A673 (cell line): ENCODE data around the gene RIC1. TPM values are rescaled to one million over a fixed set of nuclear protein-coding genes. Genes with fewer than 3 reads are reported as not detected.

ENCODE experiments used
- BruUV-seq: library from RNA; stranded (reverse); fragments of 400-500 nt; replicated peaks from 2 replicates; lab custom pipeline; 2021; lab: Mats Ljungman, UMichigan
- CTCF ChIA-PET: fragments of 300-600 bp; sonication (Branson Sonifier 250); formaldehyde crosslinking; loops from one replicate; lab custom pipeline; 2022; ENCODE audit warnings: antibody characterized with exemption; lab: Charles Lee
- POLR2A ChIA-PET: fragments of 300-600 bp; sonication (Branson Sonifier 250); formaldehyde crosslinking; loops from one replicate; lab custom pipeline; 2022; ENCODE audit warnings: antibody characterized with exemption; ENCODE audit not compliant: low non-redundant PET; lab: Charles Lee
- DNase-seq: peaks from one replicate; pipeline ENCODE4 v3.0.0-alpha.2; 2015; ENCODE audit warnings: low spot score
- H3K27ac ChIP-seq: fragments of 200-600 bp; sonication (generic); 2 replicates; pipeline ENCODE4 v1.5.1; 2016; ENCODE audit warnings: mixed run types, low read depth, mild to moderate bottlenecking, mixed read lengths, antibody characterized with exemption, low read length; ENCODE audit not compliant: poor library complexity, severe bottlenecking
- H3K27me3 ChIP-seq: fragments of 200-600 bp; sonication (generic); replicated peaks from 2 replicates; pipeline ENCODE4 v1.6.1; 2017; ENCODE audit warnings: mixed run types, low read depth, mild to moderate bottlenecking, mixed read lengths, antibody characterized with exemption, low read length; ENCODE audit not compliant: insufficient read depth, poor library complexity
- H3K36me3 ChIP-seq: fragments of 200-600 bp; sonication (generic); 2 replicates; pipeline ENCODE4 v1.6.1; 2016; ENCODE audit warnings: mixed run types, mild to moderate bottlenecking, mixed read lengths, antibody characterized with exemption, low read length; ENCODE audit not compliant: insufficient read depth, poor library complexity, severe bottlenecking
- H3K4me1 ChIP-seq: fragments of 200-600 bp; sonication (generic); 2 replicates; pipeline ENCODE4 v1.6.1; 2017; ENCODE audit warnings: mixed run types, mild to moderate bottlenecking, mixed read lengths, antibody characterized with exemption, low read length; ENCODE audit not compliant: insufficient read depth, poor library complexity, severe bottlenecking
- H3K4me3 ChIP-seq: fragments of 200-600 bp; sonication (generic); 2 replicates; pipeline ENCODE4 v1.5.1; 2016; ENCODE audit warnings: low read depth, mixed run types, mild to moderate bottlenecking, mixed read lengths, low read length; ENCODE audit not compliant: poor library complexity, severe bottlenecking
- H3K9me3 ChIP-seq: fragments of 200-600 bp; sonication (generic); 2 replicates; pipeline ENCODE4 v1.6.1; 2016; ENCODE audit warnings: mixed run types, low read depth, mild to moderate bottlenecking, mixed read lengths, antibody characterized with exemption, low read length; ENCODE audit not compliant: poor library complexity, severe bottlenecking
- EZH2 ChIP-seq: fragments of 200-600 bp; sonication (generic); IDR thresholded peaks from 2 replicates; pipeline ENCODE4 v1.6.1; 2017; ENCODE audit warnings: borderline replicate concordance, low read depth, mild to moderate bottlenecking, mixed read lengths, antibody characterized with exemption, low read length; ENCODE audit not compliant: poor library complexity, severe bottlenecking
- intact Hi-C: fragments of 100-400 bp; cut with micrococcal nuclease; formaldehyde crosslinking; loops from one replicate; pipeline ENCODE4 v1.10.0; 2022; ENCODE audit not compliant: unreplicated experiment
- total RNA-seq: library from RNA; stranded (reverse); gene quantifications from 2 replicates; pipeline ENCODE4 v1.2.3, GENCODE V29; 2021
- TF ChIP-seq, protein P1 (sequence below): fragments of 300-800, 200-600 bp; sonication (generic); conservative IDR thresholded peaks from 2 replicates; pipeline ENCODE4 v1.5.1; 2017; ENCODE audit warnings: low read depth, mild to moderate bottlenecking, antibody characterized with exemption, low read length, moderate library complexity, mixed read lengths

The RIC1 gene
- total RNA-seq, 1 experiment from 2014 or later = 23.3 TPM

DNA sequence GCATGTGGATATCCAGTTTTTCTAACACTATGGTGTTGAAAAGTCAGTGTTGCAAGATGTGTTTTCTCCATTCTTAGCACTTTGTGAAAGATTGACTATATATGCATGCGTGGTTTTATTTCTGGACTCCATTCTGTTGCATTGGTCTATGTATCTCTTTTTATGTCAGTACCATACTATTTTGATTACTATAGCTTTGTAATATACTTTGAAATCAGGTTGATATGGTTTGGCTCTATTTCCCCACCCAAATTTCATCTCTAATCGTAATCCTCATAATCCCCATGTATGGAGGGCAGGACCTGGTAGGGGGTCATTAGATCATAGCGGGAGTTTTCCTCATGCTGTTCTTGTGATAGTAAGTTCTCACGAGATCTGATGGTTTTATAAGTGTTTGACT is 6.5 kb downstream of the RIC1 start:
- Histone ChIP-seq H3K4me1 (peaks cover 10% of the 10 kb centered on the region), H3K27ac (no peak overlapping the region), H3K9me3 (peaks cover 23% of the 10 kb centered on the region), H3K27me3 (no peaks in the 10 kb centered on the region), H3K36me3 (peaks cover 6% of the 10 kb centered on the region), H3K4me3 (no peak overlapping the region)
- BruUV-seq = no TSS peak
- no peak for TF ChIP-seq EZH2
- TF ChIP-seq, protein P1, sequence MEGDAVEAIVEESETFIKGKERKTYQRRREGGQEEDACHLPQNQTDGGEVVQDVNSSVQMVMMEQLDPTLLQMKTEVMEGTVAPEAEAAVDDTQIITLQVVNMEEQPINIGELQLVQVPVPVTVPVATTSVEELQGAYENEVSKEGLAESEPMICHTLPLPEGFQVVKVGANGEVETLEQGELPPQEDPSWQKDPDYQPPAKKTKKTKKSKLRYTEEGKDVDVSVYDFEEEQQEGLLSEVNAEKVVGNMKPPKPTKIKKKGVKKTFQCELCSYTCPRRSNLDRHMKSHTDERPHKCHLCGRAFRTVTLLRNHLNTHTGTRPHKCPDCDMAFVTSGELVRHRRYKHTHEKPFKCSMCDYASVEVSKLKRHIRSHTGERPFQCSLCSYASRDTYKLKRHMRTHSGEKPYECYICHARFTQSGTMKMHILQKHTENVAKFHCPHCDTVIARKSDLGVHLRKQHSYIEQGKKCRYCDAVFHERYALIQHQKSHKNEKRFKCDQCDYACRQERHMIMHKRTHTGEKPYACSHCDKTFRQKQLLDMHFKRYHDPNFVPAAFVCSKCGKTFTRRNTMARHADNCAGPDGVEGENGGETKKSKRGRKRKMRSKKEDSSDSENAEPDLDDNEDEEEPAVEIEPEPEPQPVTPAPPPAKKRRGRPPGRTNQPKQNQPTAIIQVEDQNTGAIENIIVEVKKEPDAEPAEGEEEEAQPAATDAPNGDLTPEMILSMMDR = no peak
- intact Hi-C loops = no loop called here
- DNase-seq = no peak
- CTCF ChIA-PET = no interaction called here
- POLR2A ChIA-PET = no interaction called here

DNA sequence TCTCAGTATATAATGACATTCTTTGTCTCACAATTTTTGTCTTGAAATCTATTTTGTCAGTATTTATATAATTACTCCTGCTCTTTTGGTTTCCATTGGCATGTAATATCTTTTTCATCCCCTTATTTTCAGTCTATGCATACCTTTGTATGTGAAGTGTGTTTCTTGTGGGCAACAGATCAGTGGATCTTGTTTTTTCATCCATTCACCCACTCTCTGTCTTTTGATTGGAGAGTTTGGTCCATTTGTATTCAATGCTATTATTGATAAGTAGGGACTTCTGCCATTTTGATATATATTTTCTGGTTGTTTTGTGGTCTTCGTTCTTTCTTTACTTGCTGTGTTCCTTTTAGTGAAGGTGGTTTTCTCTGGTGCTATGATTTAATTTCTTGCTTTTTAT is 10.9 kb downstream of the RIC1 start:
- intact Hi-C loops = no loop called here
- POLR2A ChIA-PET = no interaction called here

DNA sequence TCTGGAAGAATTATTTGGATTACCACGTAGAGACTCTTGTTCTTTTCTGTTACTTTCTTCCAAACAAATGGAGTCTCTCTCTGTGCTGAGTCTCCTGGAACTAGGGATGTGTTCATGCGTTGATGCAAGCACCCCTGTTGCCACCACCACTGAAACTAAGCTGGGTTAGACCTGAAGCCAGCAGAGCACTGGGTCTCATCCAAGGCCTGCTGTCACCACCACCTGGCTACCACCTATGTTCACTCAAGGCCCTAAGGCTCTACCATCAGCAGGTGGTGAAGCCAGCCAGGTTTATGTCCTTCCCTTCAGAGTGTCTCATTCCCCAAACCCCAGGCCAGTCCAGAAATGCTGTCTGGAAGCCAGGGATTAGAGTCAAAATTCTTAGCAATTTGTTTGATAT is 13.3 kb downstream of the RIC1 start:
- Histone ChIP-seq H3K4me1 (no peaks in the 10 kb centered on the region), H3K4me3 (no peak overlapping the region), H3K27ac (no peak overlapping the region), H3K9me3 (peaks cover 16% of the 10 kb centered on the region), H3K27me3 (no peaks in the 10 kb centered on the region), H3K36me3 (no peaks in the 10 kb centered on the region)
- intact Hi-C loops = no loop called here
- TF ChIP-seq EZH2 = no peak
- TF ChIP-seq, protein P1 = no peak
- ChIA-PET POLR2A (no interaction called here), CTCF (no interaction called here)
- no TSS peak for BruUV-seq
- no peak for DNase-seq

More for the DNA sequence above, 10.9 kb downstream of the RIC1 start:
- H3K27ac ChIP-seq = no peak overlapping the region
- H3K36me3 ChIP-seq = peaks cover 6% of the 10 kb centered on the region
- H3K4me1 ChIP-seq = no peaks in the 10 kb centered on the region
- no peaks in the 10 kb centered on the region for H3K27me3 ChIP-seq
- BruUV-seq = no TSS peak
- peaks cover 28% of the 10 kb centered on the region for H3K9me3 ChIP-seq
- no peak overlapping the region for H3K4me3 ChIP-seq
- no peak for DNase-seq
- TF ChIP-seq, protein P1 = no peak
- TF ChIP-seq EZH2 = no peak
- CTCF ChIA-PET = no interaction called here
